Right lobe of liver (tissue), 4 donors: ENCODE results near the gene SORD.

ENCODE experiments used
- CTCF ChIP-seq, 4 donors: fragments of 200-600 bp in 3 of 4; fragments of 450-650 bp in 1 of 4; IDR thresholded peaks; one replicate each; pipeline versions ENCODE4 v1.5.1 to v1.8.0; 2016 to 2022; ENCODE audit warnings: antibody characterized with exemption in 4 of 4, mild to moderate bottlenecking in 2 of 4
- POLR2A ChIP-seq: fragments of 450-650 bp; IDR thresholded peaks from one replicate; pipeline ENCODE4 v1.6.1; 2017; ENCODE audit warnings: antibody characterized with exemption, mild to moderate bottlenecking
- donor health status: DM: no; HTN: no; CAD: no.
- donor health status: DM: no; HTN: no; CAD: no.
- donor health status: DM: no; HTN: yes; CAD: no.

- TF ChIP-seq CTCF (IDR thresholded peaks at IDR 0.05) = peak; percentile 94 to 100 (median 99)
- TF ChIP-seq POLR2A = no peak
These were observed 95.2 kb downstream of the SORD start for GRCh38 chr15:45118131-45118588.
